T-helper 17 cell (primary cell): ENCODE measurements around the gene NACC2. TPM values are rescaled to one million over a fixed set of nuclear protein-coding genes. Genes with fewer than 3 reads are reported as not detected.
A peak's percentile ranks its signal among the peaks of the same experiment; 100 is the strongest.

Source experiments
- ATAC-seq: fragments of 150-1000 bp; cut with Tn5 transposase; 2 replicates; pipeline ENCODE4 v1.10.0; 2021; ENCODE audit warnings: mild to moderate bottlenecking, moderate library complexity
- DNase-seq, 3 donors: peaks; one replicate each; pipeline versions ENCODE4 v3.0.0 to v3.0.0-alpha.2; 2020 to 2021
- H3K9me3 ChIP-seq: one replicate; pipeline ENCODE4 v1.7.0; 2013; ENCODE audit warnings: low read length, mild to moderate bottlenecking; ENCODE audit not compliant: control insufficient read depth, poor library complexity, severe bottlenecking
- H3K27ac Mint-ChIP-seq: one replicate; pipeline ENCODE4 v1.8.0; 2022; ENCODE audit warnings: mild to moderate bottlenecking, moderate library complexity, mixed read lengths
- H3K27me3 Mint-ChIP-seq: one replicate; pipeline ENCODE4 v1.8.0; 2022; ENCODE audit warnings: mixed read lengths
- H3K36me3 Mint-ChIP-seq: one replicate; pipeline ENCODE4 v1.8.0; 2022; ENCODE audit warnings: low read depth, mixed read lengths
- H3K4me1 Mint-ChIP-seq: one replicate; pipeline ENCODE4 v1.8.0; 2022; ENCODE audit warnings: mild to moderate bottlenecking, mixed read lengths
- H3K4me3 Mint-ChIP-seq: one replicate; pipeline ENCODE4 v1.8.0; 2022; ENCODE audit warnings: mild to moderate bottlenecking, moderate library complexity, mixed read lengths
- total RNA-seq, 4 donors: library from RNA in 2 of 4; stranded (reverse) in 2 of 4; gene quantifications; one replicate each; pipeline ENCODE4 v1.2.3 and lab custom pipeline; 2022 to 2026

Gene NACC2
- total RNA-seq, 2 donors from 2014 or later, result 5.8 to 5.9 TPM

DNA sequence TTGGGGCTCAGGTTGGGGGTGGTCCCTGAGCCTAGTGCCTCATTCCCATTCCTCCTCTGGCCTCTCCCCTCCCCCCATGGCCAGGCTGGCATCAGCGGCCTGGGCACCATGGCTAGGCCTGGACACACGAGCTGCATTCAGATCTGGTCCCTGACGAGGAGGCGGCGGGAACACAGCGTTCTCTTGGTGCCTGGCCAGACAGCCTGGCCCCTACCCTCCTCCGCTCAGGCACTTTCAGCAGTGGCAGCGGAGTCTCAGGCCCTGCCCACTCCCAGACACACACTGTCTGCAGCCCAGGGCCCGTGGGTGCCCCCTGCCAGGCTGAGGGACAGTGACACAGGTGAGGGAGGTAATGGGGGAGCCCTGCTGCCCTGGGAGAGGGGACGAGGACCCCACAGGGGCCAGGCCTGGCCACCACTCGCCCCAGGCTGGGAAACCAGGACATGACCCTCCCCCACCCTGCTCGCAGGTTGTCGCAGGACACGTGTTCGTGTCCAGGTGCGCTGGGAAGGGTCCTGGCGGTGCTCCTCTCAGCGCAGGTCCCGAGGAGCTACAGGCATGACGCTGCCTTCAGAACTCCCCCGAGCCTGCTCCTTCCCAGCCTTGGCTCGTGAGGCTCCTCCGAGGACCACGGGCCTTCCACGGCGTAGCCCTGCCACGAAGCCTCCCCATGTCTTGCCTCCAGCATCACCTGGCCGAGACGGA lies 114.0 kb downstream of the NACC2 start:
- no peak for ATAC-seq
- no peak overlapping the region for H3K4me3 Mint-ChIP-seq
- peaks cover 9% of the 10 kb centered on the region for H3K4me1 Mint-ChIP-seq
- no peaks in the 10 kb centered on the region for H3K27me3 Mint-ChIP-seq
- no peak for DNase-seq
- H3K27ac Mint-ChIP-seq, result no peak overlapping the region
- H3K36me3 Mint-ChIP-seq, result no peaks in the 10 kb centered on the region
- H3K9me3 ChIP-seq, result no peaks in the 10 kb centered on the region

- ATAC-seq (no peak), DNase-seq (no peak)
- Mint-ChIP-seq H3K27me3 (no peaks in the 10 kb centered on the region), H3K4me1 (peaks cover 13% of the 10 kb centered on the region), H3K27ac (no peak overlapping the region), H3K4me3 (peak overlapping the region; percentile 73), H3K36me3 (no peaks in the 10 kb centered on the region)
- H3K9me3 ChIP-seq, result no peaks in the 10 kb centered on the region
Measured at GRCh38 chr9:135979547-135980166, 115.4 kb downstream of the NACC2 start.

DNA sequence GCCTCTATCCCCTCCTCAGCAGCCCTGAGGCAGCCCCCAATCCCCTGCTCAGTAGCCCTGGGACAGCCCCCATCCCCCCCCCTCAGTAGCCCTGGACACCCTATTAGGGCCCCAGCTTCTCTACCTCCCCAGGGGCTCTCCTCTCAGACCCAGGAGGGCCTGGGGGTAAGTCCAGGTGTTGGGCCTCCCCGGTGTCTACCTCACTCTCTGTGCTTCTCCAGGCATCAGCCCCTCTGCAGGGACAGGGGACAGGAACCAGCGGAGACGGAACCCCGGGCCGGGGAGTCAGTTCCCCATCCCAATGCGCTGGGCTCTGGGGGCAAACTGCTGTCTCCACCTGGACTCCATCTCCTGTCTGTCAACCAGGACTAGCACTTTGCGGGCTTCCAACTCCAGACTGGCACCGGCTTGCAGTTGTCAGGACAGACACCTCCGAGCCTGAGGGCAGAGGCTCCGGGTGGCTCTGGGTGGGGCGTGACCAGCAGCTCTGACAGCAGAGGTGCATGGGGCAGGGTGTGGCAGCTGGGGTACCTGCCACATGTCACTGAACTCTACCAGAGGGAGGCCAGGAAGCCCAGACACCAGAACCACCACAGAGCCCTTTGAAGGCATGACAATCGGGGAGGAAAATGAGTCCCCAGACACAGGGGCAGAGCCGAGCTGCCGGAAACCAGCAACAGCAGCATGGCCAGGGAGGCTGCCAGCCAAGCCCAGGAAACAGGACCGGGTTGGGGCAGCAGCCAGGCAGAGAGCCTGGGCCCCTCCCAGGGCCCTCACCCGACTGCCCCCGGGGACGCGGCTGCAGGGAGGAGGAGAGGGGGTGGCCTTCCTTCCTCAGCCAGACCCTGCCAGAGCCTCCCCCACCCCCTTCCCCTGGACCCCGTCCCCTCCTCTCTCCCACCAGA lies 116.2 kb downstream of the NACC2 start:
- H3K27ac Mint-ChIP-seq, result no peak overlapping the region

DNA sequence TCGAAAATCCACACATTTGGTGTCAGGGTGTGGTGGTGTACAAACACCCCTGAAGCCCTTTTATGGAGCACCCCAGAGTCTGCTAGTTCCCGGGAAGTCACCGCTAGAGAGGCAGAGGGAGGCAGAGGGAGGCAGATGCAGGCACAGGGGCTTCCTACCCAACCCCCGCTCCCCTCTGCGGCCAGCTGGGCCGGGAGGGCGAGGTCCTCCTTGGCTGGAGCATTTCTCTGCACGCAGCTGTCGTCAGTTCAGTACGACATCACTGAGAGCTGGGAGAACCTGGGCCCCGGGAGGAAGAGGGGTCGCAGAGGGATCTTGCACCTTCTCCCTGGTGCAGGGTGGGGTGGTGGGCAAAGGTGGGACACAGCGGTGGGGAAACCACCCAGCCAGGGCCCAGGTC lies 118.1 kb downstream of the NACC2 start:
- Mint-ChIP-seq H3K27me3 (no peaks in the 10 kb centered on the region), H3K4me1 (peaks cover 13% of the 10 kb centered on the region), H3K36me3 (no peaks in the 10 kb centered on the region), H3K27ac (no peak overlapping the region), H3K4me3 (no peak overlapping the region)
- ATAC-seq (no peak), DNase-seq (no peak)
- no peaks in the 10 kb centered on the region for H3K9me3 ChIP-seq

More for the DNA sequence above, 116.2 kb downstream of the NACC2 start:
- Mint-ChIP-seq H3K4me1 (peaks cover 13% of the 10 kb centered on the region), H3K36me3 (no peaks in the 10 kb centered on the region), H3K27me3 (no peaks in the 10 kb centered on the region), H3K4me3 (peak overlapping the region; percentile 73)
- peak; percentile 27 to 44 (median 39) for DNase-seq
- H3K9me3 ChIP-seq, result no peaks in the 10 kb centered on the region
- peak; percentile 98 for ATAC-seq

DNA sequence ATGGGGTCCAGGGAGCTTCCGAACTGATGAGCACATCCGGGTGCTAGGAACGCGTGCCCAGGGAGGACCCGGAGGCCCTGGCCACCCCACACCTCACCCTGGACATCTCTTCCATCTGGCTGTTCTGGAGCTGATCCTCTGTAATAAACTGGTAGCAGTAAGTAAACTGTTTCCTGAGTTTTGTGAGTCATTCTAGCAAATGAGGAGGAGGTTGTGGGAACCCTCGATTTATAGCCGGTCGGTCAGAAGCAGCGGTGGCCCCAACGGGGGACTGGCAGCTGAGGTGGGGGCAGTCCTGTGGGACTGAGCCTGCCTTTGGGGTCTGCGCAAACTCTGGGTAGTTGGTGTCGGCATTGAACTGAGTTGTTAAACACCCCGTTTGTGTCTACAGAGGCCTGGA lies 118.6 kb downstream of the NACC2 start:
- no peaks in the 10 kb centered on the region for H3K27me3 Mint-ChIP-seq
- no peaks in the 10 kb centered on the region for H3K36me3 Mint-ChIP-seq
- no peaks in the 10 kb centered on the region for H3K9me3 ChIP-seq
- H3K4me1 Mint-ChIP-seq, result peaks cover 13% of the 10 kb centered on the region
- no peak overlapping the region for H3K4me3 Mint-ChIP-seq
- H3K27ac Mint-ChIP-seq, result no peak overlapping the region
- ATAC-seq (no peak), DNase-seq (no peak)

DNA sequence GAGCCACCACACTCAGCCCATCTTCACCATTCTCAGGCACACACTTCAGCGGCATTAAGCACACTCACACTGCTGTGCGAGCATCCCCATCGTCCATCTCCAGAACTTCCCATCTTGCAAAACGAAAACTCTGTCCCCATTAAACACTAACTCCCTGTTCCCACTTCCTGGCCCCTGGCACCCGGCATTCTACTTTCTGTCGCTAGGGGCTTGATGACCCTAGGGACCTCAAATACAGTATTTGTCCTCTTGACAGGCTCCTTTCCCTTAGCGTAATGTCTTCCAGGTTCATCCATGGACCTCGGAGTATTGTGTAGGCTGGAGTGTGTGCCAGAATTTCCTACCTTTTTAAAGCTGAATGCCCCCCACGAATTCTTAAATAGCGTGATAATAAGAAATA lies 119.3 kb downstream of the NACC2 start:
- peaks cover under 1% of the 10 kb centered on the region for H3K27me3 Mint-ChIP-seq
- no peak overlapping the region for H3K27ac Mint-ChIP-seq
- H3K4me3 Mint-ChIP-seq, result no peak overlapping the region
- DNase-seq (no peak), ATAC-seq (no peak)
- no peaks in the 10 kb centered on the region for H3K9me3 ChIP-seq
- no peaks in the 10 kb centered on the region for H3K36me3 Mint-ChIP-seq
- H3K4me1 Mint-ChIP-seq, result peaks cover 13% of the 10 kb centered on the region

DNA sequence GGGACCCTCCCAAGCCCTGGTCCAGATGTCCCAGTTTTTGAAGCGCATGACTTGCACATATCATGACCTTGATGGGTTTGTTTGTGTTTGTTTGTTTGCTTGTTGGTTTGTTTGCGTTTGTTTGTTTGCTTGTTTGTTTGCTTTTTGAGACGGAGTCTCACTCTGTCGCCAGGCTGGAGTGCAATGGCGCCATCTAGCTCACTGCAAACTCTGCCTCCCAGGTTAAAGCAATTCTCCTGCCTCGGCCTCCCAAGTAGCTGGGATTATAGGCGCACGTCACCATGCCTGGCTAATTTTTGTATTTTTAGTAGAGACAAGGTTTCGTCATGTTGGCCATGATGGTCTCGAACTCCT lies 120.9 kb downstream of the NACC2 start:
- Mint-ChIP-seq H3K27me3 (peaks cover 4% of the 10 kb centered on the region), H3K36me3 (no peaks in the 10 kb centered on the region), H3K27ac (no peak overlapping the region), H3K4me1 (peaks cover 8% of the 10 kb centered on the region), H3K4me3 (no peak overlapping the region)
- ATAC-seq (no peak), DNase-seq (no peak)
- H3K9me3 ChIP-seq, result no peaks in the 10 kb centered on the region

GRCh38 chr9:135973277-135974219 lies 121.5 kb downstream of the NACC2 start:
- peaks cover 4% of the 10 kb centered on the region for H3K27me3 Mint-ChIP-seq
- H3K4me1 Mint-ChIP-seq, result peaks cover 3% of the 10 kb centered on the region

DNA sequence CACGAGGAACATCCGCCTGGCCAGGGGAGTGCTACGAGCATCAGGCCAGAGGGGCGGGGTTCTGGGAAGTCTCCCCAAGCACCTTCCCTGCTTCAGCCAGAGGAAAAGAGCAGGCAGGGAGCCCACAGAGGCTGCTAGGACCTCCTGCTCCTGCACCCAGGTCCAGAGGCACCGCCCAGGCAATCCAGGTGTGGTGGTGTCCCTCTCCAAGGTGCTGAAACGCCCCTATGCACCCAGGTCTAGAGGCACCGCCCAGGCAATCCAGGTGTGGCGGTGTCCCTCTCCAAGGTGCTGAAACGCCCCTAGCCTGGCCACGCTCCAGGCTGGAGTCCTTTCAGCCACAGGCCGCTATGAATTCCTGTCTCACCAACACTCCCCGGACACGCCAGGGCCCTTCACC lies 123.2 kb downstream of the NACC2 start:
- no peak overlapping the region for H3K4me3 Mint-ChIP-seq
- H3K9me3 ChIP-seq, result no peaks in the 10 kb centered on the region
- peaks cover 10% of the 10 kb centered on the region for H3K27me3 Mint-ChIP-seq
- DNase-seq (peak; percentile 38 to 46 (median 39)), ATAC-seq (peak; percentile 68)
- peaks cover 11% of the 10 kb centered on the region for H3K4me1 Mint-ChIP-seq
- no peak overlapping the region for H3K27ac Mint-ChIP-seq
- H3K36me3 Mint-ChIP-seq, result no peaks in the 10 kb centered on the region

More at GRCh38 chr9:135973277-135974219, 121.5 kb downstream of the NACC2 start:
- Mint-ChIP-seq H3K4me3 (no peak overlapping the region), H3K27ac (no peak overlapping the region), H3K36me3 (no peaks in the 10 kb centered on the region)
- no peak for ATAC-seq
- no peaks in the 10 kb centered on the region for H3K9me3 ChIP-seq
- no peak for DNase-seq

DNA sequence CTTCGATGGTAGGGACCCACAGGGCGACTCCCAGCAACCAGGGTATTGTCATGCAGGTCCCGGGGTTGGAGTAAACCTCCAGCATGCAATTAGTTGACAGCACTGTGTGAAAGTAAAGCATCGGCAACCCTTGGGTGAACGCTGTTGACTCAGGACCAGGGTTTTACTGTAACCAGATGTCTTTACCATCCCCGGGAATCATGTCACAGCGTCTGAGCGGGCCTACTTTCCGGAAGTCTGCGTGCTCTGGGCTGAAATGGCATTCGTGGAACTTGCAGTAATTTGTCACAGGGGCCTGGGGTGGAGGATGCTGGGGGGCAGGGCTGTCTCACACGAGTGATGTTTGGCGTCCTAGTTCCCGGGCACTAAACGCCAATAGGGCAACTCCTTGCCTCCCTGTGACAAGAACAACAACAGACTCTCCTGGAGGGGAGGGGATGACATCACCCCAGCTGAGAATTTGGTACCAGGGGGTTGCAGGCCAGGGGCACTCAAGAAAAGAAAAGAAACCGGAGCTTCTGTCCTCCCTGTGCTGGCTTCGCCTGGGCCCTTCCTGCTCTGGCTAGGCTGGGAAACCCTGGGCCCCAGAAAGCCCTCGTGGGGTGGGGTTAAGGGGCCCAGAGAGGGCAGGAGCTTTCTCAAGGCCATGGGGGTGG lies 123.8 kb downstream of the NACC2 start:
- Mint-ChIP-seq H3K4me1 (peaks cover 11% of the 10 kb centered on the region), H3K36me3 (no peaks in the 10 kb centered on the region), H3K4me3 (no peak overlapping the region), H3K27ac (no peak overlapping the region), H3K27me3 (peaks cover 10% of the 10 kb centered on the region)
- DNase-seq (no peak), ATAC-seq (no peak)
- H3K9me3 ChIP-seq, result no peaks in the 10 kb centered on the region

GRCh38 chr9:135970128-135970815 lies 124.8 kb downstream of the NACC2 start:
- no peak overlapping the region for H3K4me3 Mint-ChIP-seq
- H3K36me3 Mint-ChIP-seq, result no peaks in the 10 kb centered on the region
- H3K4me1 Mint-ChIP-seq, result peaks cover 8% of the 10 kb centered on the region
- DNase-seq, result no peak
- peaks cover 10% of the 10 kb centered on the region for H3K27me3 Mint-ChIP-seq
- no peak overlapping the region for H3K27ac Mint-ChIP-seq
- H3K9me3 ChIP-seq, result no peaks in the 10 kb centered on the region
- no peak for ATAC-seq
